NCI-H1105 (cell line): ENCODE data around the gene SENP2.
A peak's percentile ranks its signal among the peaks of the same experiment; 100 is the strongest.
"Not testable (repeated sequence)": the region's sequence is repeated elsewhere in the genome, so short reads cannot be mapped to it uniquely, and the experiment has no call there.

Experiments used
- DNase-seq: peaks from one replicate; lab custom pipeline; 2025; lab: John Stamatoyannopoulos, UW

SENP2 gene

GRCh38 chr3:185586686-185587039 lies 568 bp downstream of the SENP2 start:
- DNase-seq, result no peak

DNA sequence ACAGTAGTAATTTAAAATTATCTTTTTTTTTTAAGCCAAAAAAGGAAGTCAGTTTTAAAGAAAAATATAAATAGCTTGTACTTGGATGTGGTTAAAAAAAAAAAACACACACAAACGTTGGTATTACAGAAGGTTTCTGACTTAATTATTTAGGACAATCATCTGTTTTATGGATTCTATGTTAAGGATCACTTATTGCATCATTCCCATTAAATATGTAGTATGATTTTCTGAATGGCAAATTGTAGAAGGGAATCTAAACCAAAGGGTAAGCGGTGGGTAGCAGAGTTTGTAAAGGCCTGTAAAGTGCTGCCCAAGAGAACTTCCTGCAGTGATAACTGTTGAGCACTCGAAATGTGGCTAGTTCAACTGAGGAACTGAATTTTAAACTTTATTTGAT lies 8.0 kb downstream of the SENP2 start:
- no peak for DNase-seq

DNA sequence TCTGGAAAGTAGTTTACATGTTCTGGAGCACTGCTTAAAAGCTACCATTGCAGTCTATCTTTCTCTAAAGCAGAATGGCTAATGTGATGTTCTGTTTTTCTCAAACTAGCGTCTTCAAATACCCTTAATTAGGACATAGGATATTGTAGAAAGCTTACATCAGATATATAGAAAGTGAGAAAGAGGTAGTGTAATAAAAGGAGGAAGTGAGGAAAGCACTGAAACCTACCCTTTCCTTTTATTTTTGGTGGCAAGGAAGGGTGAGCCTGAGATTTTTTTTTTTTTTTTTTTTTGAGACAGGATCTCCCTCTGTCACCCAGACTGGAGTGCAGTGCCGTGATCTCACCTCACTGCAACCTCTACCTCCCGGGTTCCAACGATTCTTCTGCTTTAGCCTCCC lies 9.4 kb downstream of the SENP2 start:
- DNase-seq, result no peak

DNA sequence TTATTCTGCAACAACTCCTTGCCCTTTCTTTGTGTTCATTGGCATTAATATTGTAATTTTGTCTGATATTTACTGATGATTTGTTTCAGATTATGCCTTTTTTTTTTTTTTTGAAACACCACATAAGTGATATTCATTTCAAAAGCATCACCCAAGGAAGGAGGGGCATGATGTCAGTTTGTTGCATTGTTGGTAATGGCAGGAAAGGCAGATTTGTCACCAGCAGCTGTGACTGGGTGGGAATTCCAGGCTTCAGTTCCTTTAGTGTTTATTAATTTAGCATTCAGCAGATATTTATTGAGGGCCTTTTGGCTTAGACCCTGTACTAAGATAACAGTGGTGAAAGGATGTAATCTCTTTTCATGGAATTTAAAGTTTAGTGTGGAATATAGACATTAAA lies 19.5 kb downstream of the SENP2 start:
- no peak for DNase-seq

DNA sequence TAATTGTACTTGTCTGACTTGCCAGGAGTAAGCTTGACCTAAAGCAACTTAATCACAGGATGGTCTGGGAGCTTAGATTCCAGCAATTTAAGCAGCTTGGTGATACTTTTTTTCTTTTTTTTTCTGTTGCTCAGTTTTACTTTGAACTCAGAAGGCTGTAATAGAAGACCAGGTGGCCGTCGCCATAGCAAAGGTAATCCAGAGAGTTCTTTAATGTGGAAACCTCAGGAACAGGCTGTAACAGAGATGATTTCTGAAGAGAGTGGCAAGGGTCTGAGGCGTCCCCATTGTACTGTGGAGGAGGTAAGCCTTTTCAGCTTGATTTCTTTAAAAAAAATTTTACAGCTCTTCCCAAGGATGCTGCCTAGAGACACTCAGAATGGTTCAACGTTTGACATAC lies 20.1 kb downstream of the SENP2 start:
- no peak for DNase-seq

GRCh38 chr3:185613016-185613415 lies 26.9 kb downstream of the SENP2 start:
- DNase-seq, result no peak

- DNase-seq, result no peak
These were observed 38.0 kb downstream of the SENP2 start for GRCh38 chr3:185623939-185624665.

- no peak for DNase-seq
These were observed 39.7 kb downstream of the SENP2 start for GRCh38 chr3:185625784-185626183.

DNA sequence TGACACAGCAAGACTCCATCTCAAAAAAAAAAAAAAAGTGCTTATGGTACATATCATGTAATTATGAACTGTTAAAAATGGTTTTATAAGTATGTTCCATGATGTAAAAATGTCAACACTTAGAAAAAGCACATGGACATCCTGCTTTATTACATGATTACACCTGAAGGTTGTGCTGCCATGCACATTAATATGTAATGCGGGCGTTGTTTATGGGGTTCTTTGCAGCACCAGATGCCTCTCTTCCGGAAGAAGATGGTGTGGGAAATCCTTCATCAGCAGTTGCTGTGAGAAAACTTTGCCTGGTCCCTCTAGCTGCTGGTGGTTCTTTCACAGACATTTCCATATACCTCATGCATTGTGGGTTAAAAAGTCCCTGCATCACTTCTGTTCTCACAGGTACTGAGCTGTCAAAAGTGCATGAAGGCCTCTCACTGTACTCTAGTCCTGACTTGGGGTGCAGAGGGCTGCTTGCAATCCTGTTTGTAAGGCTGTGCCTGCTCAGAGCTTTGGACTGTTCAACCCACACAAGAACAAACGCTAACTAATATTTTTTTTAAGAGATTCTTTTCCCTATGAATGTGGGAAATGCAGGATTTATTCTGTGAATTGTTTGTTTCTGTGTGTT lies 43.6 kb downstream of the SENP2 start:
- no peak for DNase-seq

- DNase-seq, result no peak
These were observed 44.1 kb downstream of the SENP2 start for GRCh38 chr3:185630182-185630622.

- no peak for DNase-seq
These were observed 45.0 kb downstream of the SENP2 start for GRCh38 chr3:185631108-185631507.

DNA sequence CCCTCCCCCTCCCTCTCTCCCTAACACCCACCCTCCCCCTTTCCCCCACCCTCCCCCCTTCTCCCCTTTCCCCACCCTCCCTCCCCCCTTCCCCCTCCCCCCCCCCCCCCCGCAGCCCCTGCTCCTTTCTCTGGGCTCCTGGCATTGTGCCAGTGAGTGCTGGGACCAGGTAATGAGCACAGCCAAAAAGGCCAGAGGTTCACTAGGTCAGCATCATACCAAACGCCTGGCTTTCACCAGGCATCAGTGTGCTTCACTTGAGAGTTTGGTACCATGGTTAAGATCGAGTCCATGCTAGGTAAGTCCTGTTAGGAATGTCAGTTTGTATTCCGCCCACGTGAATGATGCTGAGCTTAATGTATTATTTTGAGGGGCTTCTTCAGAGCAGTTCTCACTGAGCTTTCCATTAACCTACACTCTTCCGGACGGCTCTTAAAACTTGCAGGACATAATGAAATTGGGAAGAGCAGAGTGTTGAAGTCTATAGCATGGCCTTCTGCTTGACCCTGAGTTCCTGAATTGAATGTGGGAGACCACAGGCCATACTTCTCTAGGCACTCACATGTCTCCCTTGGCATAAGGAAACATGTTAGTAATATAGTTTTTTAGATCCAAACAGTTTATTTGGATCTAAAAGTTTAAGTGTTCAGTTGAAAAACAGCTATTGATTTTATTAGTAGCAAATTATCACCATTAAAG lies 45.6 kb downstream of the SENP2 start:
- no peak for DNase-seq

GRCh38 chr3:185632996-185633395 lies 46.9 kb downstream of the SENP2 start:
- DNase-seq, result no peak

DNA sequence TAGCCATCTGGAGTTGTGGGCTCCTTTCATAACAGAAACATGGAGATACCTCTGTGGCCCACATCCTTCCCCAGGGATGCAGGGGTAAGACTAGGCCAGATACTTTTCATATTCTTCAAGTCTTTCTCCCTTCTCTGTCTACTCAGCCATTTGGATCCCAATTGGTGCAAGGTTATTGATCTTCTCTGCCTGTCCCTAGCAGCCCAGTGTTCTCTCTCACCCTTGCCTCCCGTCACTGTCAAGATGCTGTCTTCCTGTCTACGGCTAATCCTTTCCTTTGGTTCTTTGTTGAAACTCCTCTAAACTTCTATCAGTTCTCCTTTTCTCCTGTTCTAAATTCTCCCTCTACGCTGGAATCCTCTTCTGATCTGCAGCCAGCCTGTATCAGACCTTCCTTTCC lies 51.3 kb downstream of the SENP2 start:
- no peak for DNase-seq

DNA sequence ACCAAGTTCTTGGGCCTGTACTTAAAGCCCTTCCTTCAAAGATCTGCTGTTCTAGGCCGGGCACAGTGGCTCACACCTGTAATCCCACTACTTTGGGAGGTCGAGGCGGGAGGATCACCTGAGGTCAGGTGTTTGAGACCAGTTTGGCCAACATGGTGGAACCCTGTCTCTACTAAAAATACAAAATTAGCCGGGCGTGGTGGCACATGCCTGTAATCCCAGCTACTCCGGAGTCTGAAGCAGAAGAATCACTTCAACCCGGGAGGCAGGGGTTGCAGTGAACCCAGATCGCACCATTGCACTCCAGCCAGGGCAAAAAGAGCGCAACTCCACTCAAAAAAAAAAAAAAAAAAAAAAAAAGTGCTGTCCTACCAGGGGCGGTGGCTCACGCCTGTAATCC lies 52.6 kb downstream of the SENP2 start:
- DNase-seq, result not testable (repeated sequence)

- DNase-seq, result no peak
These were observed 53.6 kb downstream of the SENP2 start for GRCh38 chr3:185639632-185640206.

DNA sequence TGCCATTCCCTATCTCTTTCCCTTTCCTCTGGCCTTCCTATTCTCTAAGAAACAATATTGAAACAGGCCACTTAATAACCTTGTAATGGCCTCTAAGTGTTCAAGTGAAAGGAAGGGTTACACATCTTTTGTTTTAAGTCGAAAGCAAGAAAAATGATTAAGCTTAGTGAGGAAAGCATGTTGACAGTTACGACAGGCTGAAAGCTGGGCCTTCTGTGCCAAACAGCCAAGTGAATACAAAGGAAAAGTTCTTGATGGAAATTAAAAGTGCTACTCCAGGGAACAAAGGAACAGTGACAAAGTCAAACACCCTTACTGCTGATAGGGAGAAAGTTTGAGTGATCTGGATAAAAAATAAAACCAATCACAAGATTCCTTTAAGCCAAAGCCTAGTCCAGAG lies 54.2 kb downstream of the SENP2 start:
- DNase-seq, result no peak

DNA sequence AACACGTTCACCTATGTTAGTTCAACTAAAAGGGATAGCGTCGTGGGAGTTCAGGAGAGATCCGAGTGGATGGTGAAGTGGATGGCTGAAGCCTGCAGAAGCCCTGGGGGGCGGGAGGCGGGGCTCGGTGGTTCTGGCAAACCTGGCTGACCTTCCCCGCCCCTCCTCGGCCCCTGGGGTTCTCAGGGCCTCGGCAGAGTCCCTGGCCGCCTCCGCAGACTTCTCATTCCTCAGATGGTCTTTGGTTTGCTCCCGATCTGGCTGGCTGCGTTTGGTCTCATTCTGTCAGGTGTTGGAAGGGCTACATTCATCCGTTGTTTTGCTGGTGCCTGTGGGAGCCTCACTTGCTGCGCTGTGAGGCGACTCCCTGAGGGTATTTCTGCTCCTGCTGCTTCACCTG lies 59.1 kb downstream of the SENP2 start:
- DNase-seq, result not testable (repeated sequence)

DNA sequence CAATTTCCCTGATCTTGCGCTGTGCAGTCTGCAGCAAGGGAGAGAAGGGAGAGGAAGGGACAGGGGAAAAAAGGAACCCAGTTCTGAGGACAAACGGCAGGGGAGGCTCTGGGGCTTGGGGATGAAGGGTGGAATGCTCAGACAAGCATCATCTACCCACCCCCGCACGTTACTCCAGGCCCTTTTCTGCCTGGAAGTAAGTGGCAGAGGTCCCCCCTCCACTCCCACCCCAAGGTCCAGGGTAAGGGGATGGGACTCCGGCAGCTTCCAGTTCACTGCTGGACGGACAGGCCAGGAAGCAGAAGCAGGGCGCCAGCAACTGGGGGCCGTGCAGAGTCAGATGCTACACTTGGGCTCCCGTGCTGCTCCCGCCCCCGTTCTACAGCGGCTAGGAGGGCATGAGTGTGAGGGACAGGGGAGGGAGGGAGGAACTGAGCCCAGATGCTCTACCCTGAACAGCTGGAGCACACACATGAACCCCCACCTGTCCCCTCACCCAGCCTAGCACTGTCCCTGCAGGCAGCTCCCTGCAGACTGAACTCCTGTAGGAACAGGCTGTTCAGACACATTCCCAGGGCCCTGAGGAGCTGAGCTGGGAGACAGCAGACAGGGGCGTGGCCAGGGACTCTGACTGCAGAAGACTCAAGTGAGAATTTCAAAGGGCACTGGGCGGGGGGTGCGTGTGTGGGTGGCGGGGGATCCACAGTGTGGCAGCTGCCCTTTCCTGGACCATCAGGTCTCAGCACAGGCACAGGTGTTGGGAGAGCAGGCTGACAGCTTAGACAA lies 59.7 kb downstream of the SENP2 start:
- DNase-seq, result peak; percentile 59

DNA sequence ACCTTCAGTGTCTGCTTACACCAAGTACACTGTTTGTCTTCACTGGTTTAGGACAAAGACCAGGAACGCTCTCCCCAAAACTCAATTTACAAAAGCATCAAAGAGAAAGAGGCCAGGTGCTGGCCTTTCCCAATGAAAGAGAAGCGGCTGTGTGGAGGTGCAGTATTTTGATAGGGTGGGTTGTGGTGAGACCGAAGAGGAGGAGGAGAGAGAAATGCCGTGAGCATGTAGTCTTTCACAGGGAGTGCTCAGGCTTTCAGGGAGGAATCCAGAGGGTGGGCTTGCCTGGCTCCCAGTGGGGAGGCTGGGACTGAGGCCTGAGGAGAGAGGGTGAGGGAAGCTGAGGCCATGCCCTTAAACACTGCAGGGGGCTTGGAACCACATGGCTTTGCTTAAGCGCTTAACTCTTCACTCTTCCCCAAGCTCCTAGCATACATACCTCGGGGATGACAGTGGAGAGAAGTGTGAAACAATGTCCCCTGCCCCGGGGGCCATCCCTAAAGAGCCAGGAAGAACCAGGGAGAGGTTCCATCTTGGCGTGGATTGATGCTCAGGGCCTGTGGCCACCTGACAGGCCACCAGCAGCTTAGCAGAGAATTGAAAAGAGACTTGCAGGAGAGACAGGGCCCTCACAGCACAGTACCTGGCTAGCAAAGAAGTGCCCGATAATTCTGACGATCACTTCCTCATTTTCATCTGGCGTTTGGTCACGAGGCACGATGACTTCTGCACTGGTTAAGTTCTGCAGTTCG lies 60.5 kb downstream of the SENP2 start:
- DNase-seq, result no peak

- no peak for DNase-seq
These were observed 61.2 kb downstream of the SENP2 start for GRCh38 chr3:185647134-185647879.
